Pons (tissue), 1 donor: ENCODE data around the gene GTPBP3.

Experiments used
- DNase-seq: peaks from one replicate; pipeline ENCODE4 v3.0.0-alpha.2; 2016; ENCODE audit warnings: low spot score

GTPBP3 gene

GRCh38 chr19:17327654-17328516 lies 9.5 kb upstream of the GTPBP3 start:
- no peak for DNase-seq

DNA sequence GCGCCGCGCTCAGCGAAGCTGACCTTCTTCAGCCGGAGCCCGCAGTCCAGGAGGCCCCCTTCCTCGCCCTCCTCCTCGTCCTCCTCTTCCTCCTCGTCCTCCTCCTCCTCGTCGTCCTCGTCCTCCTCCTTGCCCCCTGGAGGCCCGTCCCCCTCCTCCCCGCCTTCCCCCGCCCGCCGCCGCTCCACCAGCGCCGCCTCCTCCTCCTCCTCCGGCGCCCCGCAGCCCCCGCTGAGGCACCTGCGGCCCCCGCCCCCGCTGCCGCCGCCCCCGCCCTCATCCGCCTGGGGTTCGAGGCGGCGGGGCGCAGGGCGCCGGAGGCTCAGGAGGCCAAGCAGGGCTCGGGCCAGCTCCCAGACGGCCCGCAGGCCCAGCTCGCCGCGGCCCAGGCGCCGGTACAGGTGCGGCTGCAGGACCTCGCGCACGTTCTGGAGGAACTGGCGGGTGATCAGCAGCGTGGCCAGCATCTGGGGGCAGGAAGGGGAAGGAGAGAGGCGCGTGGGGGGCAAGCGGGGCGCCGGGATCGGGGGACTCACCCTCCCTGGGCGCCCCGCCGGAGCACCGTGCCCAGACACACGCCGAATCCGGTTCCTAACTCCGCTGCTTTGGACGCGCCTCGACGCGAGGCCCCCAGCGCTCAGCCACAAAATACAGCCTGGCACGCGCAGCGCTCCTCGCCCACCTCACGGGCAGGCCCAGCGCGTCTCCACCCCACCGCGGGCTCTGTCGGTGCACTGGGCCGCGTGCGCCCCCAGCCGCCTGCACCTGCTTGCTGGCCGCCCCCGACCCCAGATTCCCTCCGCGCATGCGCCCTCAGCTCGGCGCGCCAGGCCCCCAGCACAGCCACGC lies 8.6 kb upstream of the GTPBP3 start:
- DNase-seq = no peak

DNA sequence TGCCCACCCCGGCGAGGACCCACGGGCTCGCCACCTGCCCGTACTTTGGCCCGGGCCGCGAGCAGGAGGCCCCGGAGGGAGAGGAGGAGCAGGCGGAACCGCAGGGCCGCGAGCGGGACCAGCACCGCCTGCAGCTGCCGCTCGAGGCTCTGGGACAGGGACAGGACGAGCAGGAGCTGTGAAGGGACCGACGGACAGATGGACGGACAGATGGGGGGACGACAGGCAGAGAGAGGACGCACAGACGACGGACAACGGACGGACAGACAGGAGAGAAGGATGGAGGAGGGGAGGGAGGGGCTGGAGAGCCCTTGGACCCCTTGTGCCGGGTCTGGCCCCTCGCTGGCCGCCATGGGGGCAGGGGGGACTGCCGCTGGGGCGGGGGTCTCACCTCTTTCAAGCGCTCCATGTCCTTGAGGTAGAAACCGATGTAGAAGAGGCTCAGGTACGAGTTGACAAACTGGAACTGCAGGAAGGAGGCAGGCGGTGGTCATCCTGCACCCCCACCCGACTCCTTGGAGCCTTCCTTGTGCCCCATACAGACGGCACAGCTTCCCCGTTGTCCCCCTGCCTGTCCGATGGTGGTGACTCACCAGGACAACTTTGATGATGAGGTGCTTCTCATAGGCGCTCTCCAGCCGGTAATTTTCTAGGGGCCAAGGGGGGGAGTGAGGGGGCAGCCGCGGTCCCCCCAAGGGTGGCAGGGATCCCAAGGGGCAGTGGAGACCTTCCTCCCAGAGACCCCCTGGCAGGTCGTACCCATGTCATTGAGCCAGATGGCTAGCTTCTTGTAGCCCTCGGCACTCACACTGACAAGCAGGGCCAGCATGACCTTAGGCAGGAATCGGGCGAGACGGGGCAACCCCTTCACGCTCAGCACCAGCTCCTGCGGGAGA lies 7.7 kb upstream of the GTPBP3 start:
- DNase-seq = no peak

DNA sequence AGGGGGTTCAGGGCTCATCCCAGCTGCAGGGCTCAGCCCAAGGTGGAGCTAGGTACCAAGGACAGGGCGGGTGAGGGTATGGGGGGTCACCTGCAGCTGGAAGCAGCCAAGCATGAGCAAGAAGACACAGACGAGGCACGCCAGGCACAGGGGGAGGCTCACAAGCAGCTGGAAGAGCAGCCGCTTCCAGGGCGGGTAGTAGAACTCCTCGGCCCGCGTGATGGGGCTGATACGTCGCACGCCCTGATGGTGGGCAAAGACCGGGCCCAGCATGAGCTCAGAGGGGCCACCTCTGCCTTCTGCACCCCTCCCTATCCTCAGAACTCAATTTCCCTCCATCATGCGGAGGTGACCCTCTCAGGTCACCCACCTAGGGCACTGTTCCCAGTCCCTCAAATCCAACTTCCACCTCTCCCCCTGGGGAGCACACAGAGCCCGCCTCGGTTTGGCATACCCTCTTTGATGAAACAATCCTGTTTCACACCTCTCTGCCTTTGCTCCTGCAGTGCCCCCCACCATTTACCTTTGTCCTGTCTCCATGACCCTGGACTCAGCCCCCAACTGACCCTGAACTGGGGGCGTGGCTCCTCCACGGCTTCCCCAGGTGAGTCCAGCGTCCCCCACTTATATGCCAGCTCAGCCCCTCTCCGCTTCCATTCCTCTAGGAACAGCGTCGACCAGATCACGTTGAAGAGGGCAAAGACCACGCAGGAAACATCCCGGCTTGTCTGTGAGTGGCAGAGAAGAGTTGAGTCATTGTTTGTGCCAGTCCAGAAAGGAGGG lies 6.9 kb upstream of the GTPBP3 start:
- DNase-seq = no peak

DNA sequence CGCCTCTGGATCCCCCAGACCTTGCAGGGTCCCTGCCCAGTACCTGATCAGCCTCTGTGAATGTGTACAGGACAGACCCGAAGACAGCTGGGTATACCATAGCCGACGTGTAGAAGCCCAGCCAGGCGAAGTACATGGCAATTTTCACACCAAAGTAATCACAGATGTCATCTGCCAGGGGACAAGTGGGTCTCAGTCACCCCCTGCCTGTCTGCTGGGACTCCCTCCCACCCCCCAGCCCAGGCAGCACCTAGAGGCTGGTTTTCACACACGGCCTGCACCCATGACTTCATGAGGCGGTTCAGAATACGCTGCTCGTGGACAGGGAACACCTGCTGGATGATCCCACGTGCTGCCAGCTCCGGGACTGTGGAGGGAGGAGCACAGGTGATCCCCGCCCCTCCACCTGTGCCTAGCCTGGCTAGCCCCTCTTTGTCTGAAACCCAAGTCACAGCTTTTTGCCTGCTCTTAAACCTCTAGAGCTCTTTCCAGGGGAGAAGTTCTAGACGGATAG lies 6.3 kb upstream of the GTPBP3 start:
- no peak for DNase-seq

DNA sequence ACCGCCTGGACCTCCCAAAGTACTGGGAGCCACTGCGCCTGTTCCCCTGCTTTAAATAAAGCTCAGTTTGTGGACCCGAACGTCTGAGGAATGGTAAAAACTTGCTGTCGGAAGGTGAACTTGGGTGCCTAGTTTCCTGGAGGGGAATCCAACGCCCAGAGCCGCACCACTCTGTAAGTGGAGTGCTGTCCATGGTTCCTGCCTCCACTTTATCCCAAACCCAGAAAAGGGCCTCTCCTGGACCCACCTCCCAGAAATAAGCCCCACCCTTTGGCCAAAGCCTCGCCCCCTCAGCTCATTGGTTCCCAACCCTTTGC lies 5.0 kb upstream of the GTPBP3 start:
- no peak for DNase-seq

DNA sequence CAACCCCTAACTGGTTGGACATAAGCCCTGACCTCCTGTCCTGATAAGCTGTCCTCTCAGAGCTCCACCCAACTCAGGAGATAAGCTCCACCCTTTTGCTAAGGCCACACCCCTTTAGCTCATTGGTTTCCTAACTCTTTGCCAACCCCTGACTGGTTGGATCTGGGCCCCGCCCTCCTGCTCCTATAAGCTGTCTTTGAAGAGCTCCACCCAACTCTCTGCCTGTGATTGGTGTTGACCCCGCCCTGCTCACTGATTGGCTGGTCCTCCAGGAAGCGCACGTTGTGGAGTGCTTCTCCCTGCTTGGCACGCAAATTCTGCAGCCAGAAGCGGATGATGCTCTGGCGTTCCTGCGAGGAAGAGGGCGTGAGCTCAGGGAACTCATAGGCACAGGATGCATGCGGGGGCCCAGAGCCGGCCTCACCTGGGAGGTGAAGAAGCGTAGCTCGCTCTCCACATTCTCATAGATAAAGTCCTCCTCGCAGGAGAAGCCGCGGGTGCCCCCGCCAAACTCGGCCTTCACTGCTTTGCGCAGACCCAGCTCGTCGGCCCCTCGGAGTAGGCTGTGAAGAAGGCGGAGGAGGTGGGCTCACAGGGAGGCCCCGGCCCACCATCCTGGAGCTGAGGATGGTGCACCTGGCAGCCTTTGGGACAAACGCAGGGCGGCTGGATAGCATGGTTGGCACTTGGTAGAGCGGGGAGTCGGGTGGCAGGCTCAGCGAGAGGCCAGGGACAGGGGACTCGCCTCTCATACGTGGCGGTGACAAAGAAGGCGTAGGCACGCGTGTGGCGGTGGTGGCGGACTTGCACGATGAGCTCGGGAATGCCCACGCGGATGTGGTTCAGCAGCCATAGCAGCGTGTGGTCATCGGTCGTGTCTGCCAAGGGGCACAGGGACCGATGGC lies 4.4 kb upstream of the GTPBP3 start:
- peak; percentile 37 for DNase-seq

DNA sequence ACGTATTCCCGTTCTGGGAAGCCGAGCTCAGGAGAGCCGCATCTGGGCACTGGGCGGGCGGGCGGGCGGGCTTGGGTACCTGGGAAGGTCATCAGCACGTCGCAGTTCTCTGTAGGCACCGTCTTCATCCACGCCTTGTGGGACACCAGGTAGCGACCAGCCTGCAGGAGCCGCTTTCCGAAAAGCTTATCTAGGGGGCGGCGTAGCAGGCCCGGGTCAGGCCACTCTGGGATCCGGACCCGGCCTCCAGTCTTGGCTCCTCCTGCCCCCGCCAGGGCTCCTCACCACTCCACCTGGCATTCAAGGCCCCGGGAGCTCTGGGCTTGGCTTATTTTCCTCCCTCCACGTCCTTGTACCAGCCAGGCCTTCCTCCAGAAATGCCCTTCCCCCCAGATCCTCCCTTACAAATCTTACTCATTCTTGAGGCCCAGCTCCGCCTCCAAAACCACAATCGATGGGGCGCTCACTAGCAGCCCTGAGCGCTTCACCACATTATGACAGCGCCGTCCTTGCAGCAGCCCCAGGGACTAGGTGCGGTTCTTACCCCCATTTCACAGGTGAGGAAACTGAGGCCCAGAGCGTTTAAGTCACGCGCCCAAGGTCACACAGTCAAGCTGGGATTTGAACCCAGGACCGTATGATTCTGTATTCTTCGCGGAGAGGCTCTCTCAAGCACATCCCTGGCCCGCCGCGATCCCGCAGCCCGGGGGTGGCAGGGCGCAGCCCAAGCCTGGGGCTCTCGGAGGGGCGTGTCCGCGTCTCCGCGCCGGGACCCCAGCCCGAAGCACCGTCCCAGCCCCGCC lies 3.5 kb upstream of the GTPBP3 start:
- no peak for DNase-seq

GRCh38 chr19:17334414-17335409 lies 2.6 kb upstream of the GTPBP3 start, which contains the start of gene ANO8:
Gene ANO8, minus strand, starts transcription at chr19:17334855. Its CDS starts 185 bp downstream, at chr19:17334670.
- peak; percentile 93 for DNase-seq

- no peak for DNase-seq
Observed at GRCh38 chr19:17335575-17335974, 1.8 kb upstream of the GTPBP3 start.

- DNase-seq = peak; percentile 24
Observed at GRCh38 chr19:17337675-17338432, 501 bp downstream of the GTPBP3 start.

- DNase-seq = no peak
Observed at GRCh38 chr19:17338433-17339078, 1.2 kb downstream of the GTPBP3 start.

- DNase-seq = no peak
Observed at GRCh38 chr19:17339088-17339741, 1.9 kb downstream of the GTPBP3 start.

DNA sequence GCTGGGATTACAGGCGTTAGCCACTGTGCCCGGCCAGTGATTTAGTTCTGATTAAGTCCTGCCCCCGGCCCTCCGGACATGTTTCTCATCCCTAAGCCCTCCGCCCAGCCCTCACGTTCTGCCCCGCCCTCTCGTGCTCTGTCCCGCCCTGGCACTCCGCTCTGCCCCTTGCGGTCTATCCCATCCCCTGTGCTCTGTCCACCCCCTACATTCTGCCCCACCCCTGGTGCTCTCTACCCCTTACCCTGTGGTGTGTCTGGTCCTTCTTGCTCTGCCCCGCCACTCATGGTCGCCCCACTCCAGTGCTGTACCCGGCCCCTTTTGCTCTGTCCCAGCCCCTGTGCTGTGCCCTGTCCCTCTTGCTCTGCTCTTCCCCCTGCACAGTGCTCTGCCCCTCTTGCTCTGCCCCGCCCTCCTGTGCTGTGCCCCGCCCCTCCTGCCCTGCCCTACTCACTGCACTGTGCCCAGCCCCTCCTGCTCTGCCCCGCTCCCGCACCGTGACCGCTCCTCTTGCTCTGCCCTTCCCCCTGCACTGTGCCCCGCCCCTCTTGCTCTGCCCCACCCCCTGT lies 3.0 kb downstream of the GTPBP3 start:
- DNase-seq = no peak

DNA sequence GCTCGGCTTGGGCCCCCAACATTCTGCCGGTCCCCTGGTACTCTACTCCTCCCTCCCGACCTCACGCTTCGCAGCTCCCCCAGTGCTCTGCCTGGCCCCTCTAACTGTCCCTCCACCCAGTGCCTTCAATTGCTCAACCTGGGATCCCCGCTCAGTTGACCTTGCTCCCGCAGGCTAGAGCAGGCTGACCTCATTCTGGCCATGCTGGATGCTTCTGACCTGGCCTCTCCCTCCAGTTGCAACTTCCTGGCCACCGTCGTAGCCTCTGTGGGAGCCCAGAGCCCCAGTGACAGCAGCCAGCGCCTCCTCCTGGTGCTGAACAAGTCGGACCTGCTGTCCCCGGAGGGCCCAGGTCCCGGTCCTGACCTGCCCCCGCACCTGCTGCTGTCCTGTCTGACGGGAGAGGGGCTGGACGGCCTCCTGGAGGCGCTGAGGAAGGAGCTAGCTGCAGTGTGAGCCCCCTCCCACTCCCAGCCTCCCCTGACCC lies 3.6 kb downstream of the GTPBP3 start:
- no peak for DNase-seq

DNA sequence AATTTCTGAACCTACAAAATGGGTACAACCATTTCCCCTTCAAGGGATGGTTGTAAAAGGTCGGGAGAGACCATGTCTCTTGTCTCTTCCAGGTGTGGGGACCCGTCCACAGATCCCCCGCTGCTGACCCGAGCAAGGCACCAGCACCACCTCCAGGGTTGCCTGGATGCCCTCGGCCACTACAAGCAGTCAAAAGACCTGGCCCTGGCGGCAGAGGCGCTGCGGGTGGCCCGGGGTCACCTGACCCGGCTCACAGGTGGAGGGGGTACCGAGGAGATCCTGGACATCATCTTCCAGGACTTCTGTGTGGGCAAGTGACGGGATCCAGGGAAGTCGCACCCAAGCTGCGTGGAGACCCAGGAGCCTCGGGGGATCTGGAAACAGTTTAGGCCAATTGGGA lies 4.0 kb downstream of the GTPBP3 start:
- no peak for DNase-seq
